Epithelial cell of proximal tubule (primary cell): ENCODE data around the gene GRK6. TPM values are rescaled to one million over a fixed set of nuclear protein-coding genes. Genes with fewer than 3 reads are reported as not detected.
A peak's percentile ranks its signal among the peaks of the same experiment; 100 is the strongest.

Source experiments
- DNase-seq: peaks from one replicate; pipeline ENCODE4 v3.0.0-alpha.2; 2011; ENCODE audit warnings: low read depth
- H3K4me3 ChIP-seq: 2 replicates; pipeline ENCODE4 v1.5.1; 2011; ENCODE audit warnings: low read depth, mild to moderate bottlenecking, low read length
- CTCF ChIP-seq: conservative IDR thresholded peaks from 2 replicates; pipeline ENCODE4 v1.5.1; 2012; ENCODE audit warnings: low read depth, mild to moderate bottlenecking, low read length
- total RNA-seq: library from RNA; depleted of rRNA; stranded (reverse); fragments of >200 nt; gene quantifications from 2 replicates; pipeline ENCODE4 v1.2.3, GENCODE V29; 2015

GRK6 gene
- total RNA-seq, 1 donor from 2014 or later: 95.8 TPM

GRCh38 chr5:177404641-177405179 lies 21.8 kb upstream of the GRK6 start:
- TF ChIP-seq CTCF: no peak
- H3K4me3 ChIP-seq: peak overlapping the region; percentile 74
- no peak for DNase-seq

DNA sequence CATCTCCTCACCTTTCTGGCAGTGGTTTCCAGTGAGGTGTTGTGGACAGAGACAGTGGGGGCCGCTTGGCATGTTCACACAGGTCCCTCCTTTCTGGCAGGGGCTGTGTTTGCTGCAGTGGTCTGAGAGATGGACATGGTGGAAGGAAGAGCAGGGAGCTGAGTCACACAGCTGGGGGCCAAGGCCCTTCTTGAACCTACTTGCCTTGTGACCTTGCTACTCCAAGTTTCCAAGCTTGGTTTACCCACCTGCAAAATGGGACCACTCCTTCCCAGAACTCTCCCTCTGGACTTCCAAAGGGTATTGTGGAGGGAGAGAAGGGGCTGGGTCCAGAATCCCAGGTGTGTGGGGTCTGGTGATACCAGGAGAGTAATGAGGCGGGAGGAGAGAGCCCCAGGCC lies 21.2 kb upstream of the GRK6 start:
- TF ChIP-seq CTCF: no peak

DNA sequence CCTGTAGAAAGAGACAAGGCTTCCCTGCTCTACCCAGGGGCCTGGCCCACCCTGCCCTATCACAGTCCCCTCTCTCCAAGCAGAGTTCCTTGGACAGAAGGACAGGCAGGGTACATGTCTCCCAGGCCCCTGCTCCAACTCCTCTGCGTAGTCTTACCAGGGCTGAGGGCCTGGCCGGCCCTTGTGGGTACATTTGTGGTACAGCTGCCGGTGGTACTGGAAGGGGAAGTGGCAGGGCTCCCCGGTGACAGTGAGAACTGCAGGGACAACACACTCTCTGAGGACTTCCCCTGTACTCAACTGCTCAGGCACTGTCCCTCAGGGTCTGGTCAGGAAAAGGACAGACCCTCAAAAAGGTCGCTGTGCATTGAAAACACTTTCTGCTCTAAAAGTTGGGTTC lies 20.7 kb upstream of the GRK6 start:
- no peak overlapping the region for H3K4me3 ChIP-seq
- DNase-seq: no peak
- TF ChIP-seq CTCF: no peak

More for the DNA sequence above, 21.2 kb upstream of the GRK6 start:
- no peak overlapping the region for H3K4me3 ChIP-seq
- no peak for DNase-seq

DNA sequence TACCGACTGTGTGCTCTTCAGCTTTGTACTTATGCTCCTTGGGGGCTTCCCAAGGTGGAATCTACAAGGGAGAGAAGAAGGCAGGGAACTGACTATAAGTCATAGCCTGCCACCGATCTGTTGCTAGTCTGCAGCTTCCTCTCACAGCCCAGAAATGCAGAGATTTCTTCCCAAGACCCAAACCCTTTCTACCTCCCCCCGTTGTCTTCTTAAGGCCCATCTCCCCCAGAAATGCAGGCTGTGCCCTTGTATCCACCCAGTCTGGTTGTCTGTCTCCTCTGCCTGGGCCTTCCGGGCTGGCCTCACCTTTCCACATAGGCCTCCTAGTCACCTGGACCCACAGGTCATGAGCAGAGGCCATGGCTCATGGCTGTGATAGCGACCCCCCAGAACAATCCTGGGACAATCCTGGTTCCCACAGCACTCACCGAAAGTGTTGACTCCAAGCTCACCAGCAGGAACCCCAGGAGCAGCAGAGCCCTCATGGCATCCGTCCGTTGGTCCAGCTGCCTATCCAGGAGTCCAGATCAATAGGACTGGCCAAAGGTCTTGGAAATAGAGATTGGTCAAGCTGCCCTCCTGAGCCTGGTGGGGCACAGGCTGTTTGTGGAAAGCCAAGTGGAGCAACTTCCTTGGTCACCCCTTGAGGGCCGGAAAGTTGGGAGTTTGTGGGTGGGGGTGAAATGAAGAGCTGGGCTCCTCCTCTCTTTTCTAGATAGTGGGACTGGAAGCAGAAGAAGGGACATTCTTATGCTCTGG lies 17.3 kb upstream of the GRK6 start, which contains the start of gene F12:
F12 (minus strand) TSS at position 522 of the 759 bp plus-strand sequence; CDS start at position 485, 37 bp downstream.
- H3K4me3 ChIP-seq: no peak within 1 kb of the TSS
- DNase-seq: no peak
- TF ChIP-seq CTCF: no peak

DNA sequence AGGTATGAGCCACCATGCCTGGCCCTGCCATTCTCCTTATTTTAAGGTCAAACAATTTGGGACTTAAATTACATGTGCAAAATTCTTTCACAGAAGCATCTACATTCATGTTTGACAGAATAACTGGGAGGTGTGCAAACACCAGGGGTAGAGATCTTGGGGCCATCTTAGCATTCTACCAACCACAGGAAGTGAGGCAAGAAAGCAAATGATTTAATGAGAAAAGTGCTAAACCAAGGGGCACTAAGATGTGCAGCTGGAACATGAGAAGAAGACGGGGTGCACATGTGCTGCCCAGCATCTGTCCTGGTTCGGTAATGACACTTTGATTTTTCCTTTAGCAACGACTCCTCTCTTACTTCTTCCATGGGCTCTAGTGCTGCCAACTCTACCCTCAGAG lies 15.9 kb upstream of the GRK6 start:
- DNase-seq: no peak
- no peak for TF ChIP-seq CTCF
- no peak overlapping the region for H3K4me3 ChIP-seq

DNA sequence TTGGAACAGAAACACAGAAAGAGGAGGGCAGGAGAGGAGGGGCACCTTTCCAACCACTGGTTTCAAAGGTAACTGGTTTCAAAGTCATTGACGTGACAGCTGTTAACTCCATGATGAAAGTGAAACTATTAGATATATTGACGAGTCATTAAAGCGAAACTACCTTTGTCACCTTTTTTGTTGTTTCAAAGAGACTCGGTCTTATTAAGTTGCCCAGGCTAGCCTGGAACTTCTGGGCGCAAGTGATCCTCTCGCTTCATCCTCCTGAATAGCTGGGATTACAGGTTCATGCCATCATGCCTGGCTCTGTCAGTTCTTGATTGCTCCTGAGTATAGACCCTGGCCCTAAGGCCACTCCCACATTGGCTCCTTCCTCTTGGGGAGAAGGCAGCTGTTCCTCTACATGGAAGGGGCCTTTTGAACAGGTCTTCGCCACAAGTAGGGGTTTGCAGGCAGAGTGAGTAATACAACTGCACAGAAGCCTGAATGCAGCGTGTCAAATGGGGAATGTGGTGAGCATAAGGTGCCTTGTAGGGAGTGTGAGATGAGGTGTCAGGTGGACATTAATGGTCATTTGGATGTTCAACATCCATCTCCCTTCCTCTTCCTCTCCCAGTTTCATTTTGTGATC lies 13.8 kb upstream of the GRK6 start:
- DNase-seq: no peak
- no peak for TF ChIP-seq CTCF

More for the DNA sequence above, 13.8 kb upstream of the GRK6 start:
- H3K4me3 ChIP-seq: no peak overlapping the region
